CD4-positive, alpha-beta T cell (primary cell): ENCODE data around the gene PCDHA8. TPM values are rescaled to one million over a fixed set of nuclear protein-coding genes. Genes with fewer than 3 reads are reported as not detected.
"Not testable (repeated sequence)": the region's sequence is repeated elsewhere in the genome, so short reads cannot be mapped to it uniquely, and the experiment has no call there.

ENCODE experiments used
- ATAC-seq: fragments of 200-7000 bp; cut with Tn5 transposase; one replicate; pipeline ENCODE4 v1.10.0; 2022; ENCODE audit warnings: mild to moderate bottlenecking; ENCODE audit not compliant: poor library complexity
- CTCF ChIA-PET: fragments of 350-600 bp; sonication (Branson Sonifier 250); formaldehyde crosslinking; loops from one replicate; lab custom pipeline; 2021; ENCODE audit warnings: antibody characterized with exemption, inconsistent platforms; lab: Charles Lee
- POLR2A ChIA-PET: fragments of 350-600 bp; sonication (Branson Sonifier 250); formaldehyde crosslinking; loops from one replicate; lab custom pipeline; 2021; ENCODE audit warnings: antibody characterized with exemption, inconsistent platforms; lab: Charles Lee
- DNase-seq, 14 experiments: peaks; one replicate each; pipeline ENCODE4 v3.0.0-alpha.2; 2013 to 2020; ENCODE audit warnings: mixed read lengths in 2 of 14
- H3K27ac ChIP-seq, 2 donors: one replicate each; pipeline versions ENCODE4 v1.5.1 to v1.7.0; 2013; ENCODE audit warnings: low read length in 2 of 2, low read depth in 1 of 2, mild to moderate bottlenecking in 1 of 2
- H3K27me3 ChIP-seq, 2 experiments: 1 replicate in 1 of 2; 2 replicates in 1 of 2; pipeline versions ENCODE4 v1.6.1 to v1.7.0; 2013; ENCODE audit warnings: low read length in 2 of 2, control low read depth in 1 of 2, mild to moderate bottlenecking in 1 of 2, moderate library complexity in 1 of 2; ENCODE audit not compliant: insufficient read depth in 2 of 2, control insufficient read depth in 1 of 2
- H3K36me3 ChIP-seq: one replicate; pipeline ENCODE4 v1.6.1; 2013; ENCODE audit warnings: low read length, control low read depth; ENCODE audit not compliant: insufficient read depth
- H3K4me1 ChIP-seq: one replicate; pipeline ENCODE4 v1.6.1; 2013; ENCODE audit warnings: low read length, control low read depth; ENCODE audit not compliant: insufficient read depth
- H3K4me3 ChIP-seq: one replicate; pipeline ENCODE4 v1.5.1; 2013; ENCODE audit warnings: mild to moderate bottlenecking, low read length, moderate library complexity
- H3K9me3 ChIP-seq, 2 experiments: 1 replicate in 1 of 2; 2 replicates in 1 of 2; pipeline versions ENCODE4 v1.6.1 to v1.7.0; 2013; ENCODE audit warnings: low read length in 2 of 2, mild to moderate bottlenecking in 2 of 2, control low read depth in 1 of 2, moderate library complexity in 1 of 2; ENCODE audit not compliant: control insufficient read depth in 1 of 2, insufficient read depth in 1 of 2
- H3K27ac Mint-ChIP-seq: one replicate; pipeline ENCODE4 v1.8.0; 2020; ENCODE audit warnings: mixed read lengths
- H3K27me3 Mint-ChIP-seq: one replicate; pipeline ENCODE4 v1.8.0; 2021; ENCODE audit warnings: mixed read lengths
- H3K36me3 Mint-ChIP-seq: one replicate; pipeline ENCODE4 v1.8.0; 2021; ENCODE audit warnings: low read depth, mixed read lengths
- H3K4me1 Mint-ChIP-seq: one replicate; pipeline ENCODE4 v1.8.0; 2021; ENCODE audit warnings: low read depth, mixed read lengths
- H3K4me3 Mint-ChIP-seq: one replicate; pipeline ENCODE4 v1.8.0; 2020; ENCODE audit warnings: mild to moderate bottlenecking, mixed read lengths
- H3K9me3 Mint-ChIP-seq: one replicate; pipeline ENCODE4 v1.8.0; 2020; ENCODE audit warnings: mixed read lengths
- CTCF ChIP-seq: fragments of 200-600 bp; IDR thresholded peaks from one replicate; pipeline ENCODE4 v1.8.0; 2022; ENCODE audit warnings: antibody characterized with exemption, mild to moderate bottlenecking
- intact Hi-C, 2 experiments: fragments of 100-400 bp; cut with DNase I in 1 of 2; cut with micrococcal nuclease in 1 of 2; formaldehyde crosslinking; loops; one replicate each; pipeline versions ENCODE4 v1.15.1 to v1.9.0; 2023 to 2025; cut with DNase I, micrococcal nuclease
- total RNA-seq, 174 experiments: library from RNA in 2 of 174; stranded (reverse) in 2 of 174; gene quantifications; one replicate each; pipeline ENCODE4 v1.2.3 and lab custom pipeline; 2021 to 2026

Gene PCDHA8
- total RNA-seq, 2 experiments from 2014 or later, result not detected

- no peak overlapping the region for H3K27ac ChIP-seq
- no peak overlapping the region for H3K4me3 ChIP-seq
- Mint-ChIP-seq H3K4me3 (no peak overlapping the region), H3K27ac (no peak overlapping the region), H3K9me3 (peaks cover 16% of the 10 kb centered on the region), H3K4me1 (no peaks in the 10 kb centered on the region), H3K36me3 (peaks cover 27% of the 10 kb centered on the region), H3K27me3 (peaks cover 55% of the 10 kb centered on the region)
- no peaks in the 10 kb centered on the region for H3K36me3 ChIP-seq
- peaks cover 16 to 22% of the 10 kb centered on the region in 2 experiments for H3K27me3 ChIP-seq
- H3K9me3 ChIP-seq, result peaks cover 31 to 47% of the 10 kb centered on the region in 2 experiments
- ATAC-seq, result no peak
- no peak for DNase-seq
- no peak for TF ChIP-seq CTCF
- ChIA-PET CTCF (no interaction called here), POLR2A (no interaction called here)
- intact Hi-C loops, result no loop called here
- no peaks in the 10 kb centered on the region for H3K4me1 ChIP-seq
Observed at GRCh38 chr5:140796718-140797095, 44.3 kb upstream of the PCDHA8 start.

- Mint-ChIP-seq H3K4me3 (no peak within 1 kb of the TSS), H3K4me1 (no peaks in the 10 kb centered on the region), H3K9me3 (peaks cover 20% of the 10 kb centered on the region), H3K36me3 (peaks cover 28% of the 10 kb centered on the region), H3K27me3 (peaks cover 46% of the 10 kb centered on the region), H3K27ac (no peak within 1 kb of the TSS)
- intact Hi-C loops, result no loop called here
- Histone ChIP-seq H3K36me3 (no peaks in the 10 kb centered on the region), H3K27me3 (peaks cover 10 to 11% of the 10 kb centered on the region in 2 experiments), H3K27ac (no peak within 1 kb of the TSS), H3K4me3 (no peak within 1 kb of the TSS), H3K4me1 (no peaks in the 10 kb centered on the region), H3K9me3 (peaks cover 27 to 34% of the 10 kb centered on the region in 2 experiments)
- no peak for TF ChIP-seq CTCF
- DNase-seq (no peak), ATAC-seq (no peak)
- ChIA-PET POLR2A (no interaction called here), CTCF (no interaction called here)
Observed at GRCh38 chr5:140800816-140801493, 40.0 kb upstream of the PCDHA8 start, which contains the start of gene PCDHA3. TSS of gene PCDHA3 (plus strand) at chr5:140801057.

- ChIA-PET POLR2A (no interaction called here), CTCF (no interaction called here)
- Mint-ChIP-seq H3K4me3 (no peak overlapping the region), H3K27ac (no peak overlapping the region), H3K27me3 (peaks cover 51% of the 10 kb centered on the region), H3K9me3 (peaks cover 22% of the 10 kb centered on the region), H3K4me1 (no peaks in the 10 kb centered on the region), H3K36me3 (peaks cover 28% of the 10 kb centered on the region)
- DNase-seq (no peak), ATAC-seq (no peak)
- H3K4me1 ChIP-seq, result no peaks in the 10 kb centered on the region
- peaks cover 11 to 12% of the 10 kb centered on the region in 2 experiments for H3K27me3 ChIP-seq
- H3K27ac ChIP-seq, result no peak overlapping the region
- TF ChIP-seq CTCF, result no peak
- intact Hi-C loops, result no loop called here
- H3K36me3 ChIP-seq, result no peaks in the 10 kb centered on the region
- H3K4me3 ChIP-seq, result no peak overlapping the region
- H3K9me3 ChIP-seq, result peaks cover 26 to 29% of the 10 kb centered on the region in 2 experiments
Observed at GRCh38 chr5:140801494-140801841, 39.5 kb upstream of the PCDHA8 start.

GRCh38 chr5:140802381-140802780 lies 38.6 kb upstream of the PCDHA8 start:
- H3K27ac Mint-ChIP-seq, intact Hi-C loops, CTCF ChIA-PET, H3K27ac ChIP-seq, H3K4me1 Mint-ChIP-seq, DNase-seq, POLR2A ChIA-PET, H3K4me3 ChIP-seq, H3K4me1 ChIP-seq, ATAC-seq, H3K4me3 Mint-ChIP-seq, H3K36me3 ChIP-seq: not testable (repeated sequence)
- peaks cover 26 to 27% of the 10 kb centered on the region in 2 experiments for H3K9me3 ChIP-seq
- peaks cover 54% of the 10 kb centered on the region for H3K27me3 Mint-ChIP-seq
- H3K27me3 ChIP-seq, result peaks cover 14 to 21% of the 10 kb centered on the region in 2 experiments
- peaks cover 25% of the 10 kb centered on the region for H3K9me3 Mint-ChIP-seq
- H3K36me3 Mint-ChIP-seq, result peaks cover 28% of the 10 kb centered on the region
